SK-N-SH treated with all-trans-retinoic acid at 6 μM for 48 hours (cell line): ENCODE results near the gene CGB3.

Experiments
- ATAC-seq: fragments of 200-7000 bp; cut with Tn5 transposase; 3 replicates; pipeline ENCODE4 v1.9.1; 2020; ENCODE audit warnings: mild to moderate bottlenecking, moderate library complexity
- ARNTL ChIP-seq: fragments of 450-650 bp; formaldehyde crosslinking; IDR thresholded peaks from 2 replicates; pipeline ENCODE4 v1.5.0; 2020; ENCODE audit warnings: low read depth, mild to moderate bottlenecking, moderate library complexity, borderline replicate concordance
- BACH2 ChIP-seq: fragments of 250-450 bp; sonication (Bioruptor Pico); IDR thresholded peaks from 2 replicates; pipeline ENCODE4 v1.9.0; 2021; ENCODE audit warnings: mild to moderate bottlenecking, borderline replicate concordance
- ESRRG ChIP-seq: fragments of 250-450 bp; sonication (Bioruptor Pico); IDR thresholded peaks from 2 replicates; pipeline ENCODE4 v1.6.1; 2021; ENCODE audit warnings: mild to moderate bottlenecking
- ISL1 ChIP-seq: fragments of 250-450 bp; sonication (Bioruptor Pico); IDR thresholded peaks from 2 replicates; pipeline ENCODE4 v2.1.2; 2022; ENCODE audit warnings: mild to moderate bottlenecking, moderate library complexity
- OSR1 ChIP-seq: fragments of 250-450 bp; sonication (Bioruptor Pico); IDR thresholded peaks from 2 replicates; pipeline ENCODE4 v1.8.0; 2022; ENCODE audit warnings: moderate library complexity, mild to moderate bottlenecking, inconsistent platforms
- RARB ChIP-seq: fragments of 250-450 bp; sonication (Bioruptor Pico); IDR thresholded peaks from 2 replicates; pipeline ENCODE4 v1.8.0; 2021; ENCODE audit warnings: mild to moderate bottlenecking, moderate library complexity
- SNAI2 ChIP-seq: fragments of 250-450 bp; sonication (Bioruptor Pico); IDR thresholded peaks from 2 replicates; pipeline ENCODE4 v1.5.0; 2020; ENCODE audit warnings: mild to moderate bottlenecking, moderate library complexity
- TCF4 ChIP-seq: fragments of 250-450 bp; sonication (Bioruptor Pico); IDR thresholded peaks from 2 replicates; pipeline ENCODE4 v1.8.0; 2021; ENCODE audit warnings: mild to moderate bottlenecking, moderate library complexity, borderline replicate concordance
- TOX ChIP-seq: fragments of 250-450 bp; sonication (Bioruptor Pico); IDR thresholded peaks from 2 replicates; pipeline ENCODE4 v1.8.0; 2021; ENCODE audit warnings: mild to moderate bottlenecking, moderate library complexity, borderline replicate concordance
- ZC3H10 ChIP-seq: fragments of 250-450 bp; sonication (Bioruptor Pico); IDR thresholded peaks from 2 replicates; pipeline ENCODE4 v1.5.1; 2021; ENCODE audit warnings: mild to moderate bottlenecking, moderate library complexity
- ZFP3 ChIP-seq: fragments of 250-450 bp; sonication (Bioruptor Pico); IDR thresholded peaks from 2 replicates; pipeline ENCODE4 v1.5.0; 2020; ENCODE audit warnings: mild to moderate bottlenecking, moderate library complexity
- ZFP30 ChIP-seq: fragments of 450-650 bp; formaldehyde crosslinking; IDR thresholded peaks from 2 replicates; pipeline ENCODE4 v1.5.0; 2022; ENCODE audit warnings: mild to moderate bottlenecking, moderate library complexity
- ZNF565 ChIP-seq: fragments of 450-650 bp; formaldehyde crosslinking; conservative IDR thresholded peaks from 2 replicates; pipeline ENCODE4 v1.5.0; 2020; ENCODE audit warnings: low read depth, mild to moderate bottlenecking, moderate library complexity
- ZNF70 ChIP-seq: fragments of 450-650 bp; formaldehyde crosslinking; IDR thresholded peaks from 2 replicates; pipeline ENCODE4 v1.5.0; 2020; ENCODE audit warnings: mild to moderate bottlenecking, moderate library complexity
- ZNF8 ChIP-seq: fragments of 450-650 bp; formaldehyde crosslinking; IDR thresholded peaks from 2 replicates; pipeline ENCODE4 v1.5.0; 2020; ENCODE audit warnings: mild to moderate bottlenecking, moderate library complexity
- TF ChIP-seq, protein P1 (sequence below): fragments of 250-450 bp; sonication (Bioruptor Pico); IDR thresholded peaks from 2 replicates; pipeline ENCODE4 v1.8.0; 2020; ENCODE audit warnings: mild to moderate bottlenecking, moderate library complexity, borderline replicate concordance
- TF ChIP-seq, protein P2 (sequence below): fragments of 250-450 bp; sonication (Bioruptor Pico); IDR thresholded peaks from 2 replicates; pipeline ENCODE4 v1.5.1; 2020; ENCODE audit warnings: low read depth, mild to moderate bottlenecking, moderate library complexity
- TF ChIP-seq, protein P3 (sequence below): fragments of 250-450 bp; sonication (Bioruptor Pico); IDR thresholded peaks from 2 replicates; pipeline ENCODE4 v1.5.1; 2021; ENCODE audit warnings: mild to moderate bottlenecking, moderate library complexity
- TF ChIP-seq, protein P4 (sequence below): fragments of 250-450 bp; sonication (Bioruptor Pico); IDR thresholded peaks from 2 replicates; pipeline ENCODE4 v1.8.0; 2021; ENCODE audit warnings: low read depth, mild to moderate bottlenecking, moderate library complexity, borderline replicate concordance
- TF ChIP-seq, protein P5 (sequence below): fragments of 250-450 bp; sonication (Bioruptor Pico); IDR thresholded peaks from 2 replicates; pipeline ENCODE4 v1.5.0; 2020; ENCODE audit warnings: mild to moderate bottlenecking, moderate library complexity

The CGB3 gene

DNA sequence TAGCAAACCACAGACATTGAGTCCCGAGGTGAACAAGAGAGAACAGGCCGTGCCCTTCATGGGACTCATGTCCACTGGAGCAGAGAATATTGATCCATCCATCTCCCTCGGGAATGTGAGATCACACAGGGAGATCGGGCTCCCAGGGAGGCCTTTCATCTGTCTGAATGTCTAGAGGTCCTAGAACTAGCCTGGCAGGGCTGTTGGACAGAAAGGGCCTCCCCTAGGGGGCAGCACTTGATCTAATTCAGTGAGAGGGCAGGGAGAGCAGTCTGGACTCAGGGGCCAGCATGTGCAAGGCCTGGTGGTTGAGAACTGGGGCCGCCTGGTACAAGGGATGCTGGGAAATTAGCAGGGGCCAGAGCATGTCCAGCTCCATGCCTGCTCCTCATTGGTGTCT is 26.2 kb downstream of the CGB3 start (continued):
- TF ChIP-seq, protein P1, sequence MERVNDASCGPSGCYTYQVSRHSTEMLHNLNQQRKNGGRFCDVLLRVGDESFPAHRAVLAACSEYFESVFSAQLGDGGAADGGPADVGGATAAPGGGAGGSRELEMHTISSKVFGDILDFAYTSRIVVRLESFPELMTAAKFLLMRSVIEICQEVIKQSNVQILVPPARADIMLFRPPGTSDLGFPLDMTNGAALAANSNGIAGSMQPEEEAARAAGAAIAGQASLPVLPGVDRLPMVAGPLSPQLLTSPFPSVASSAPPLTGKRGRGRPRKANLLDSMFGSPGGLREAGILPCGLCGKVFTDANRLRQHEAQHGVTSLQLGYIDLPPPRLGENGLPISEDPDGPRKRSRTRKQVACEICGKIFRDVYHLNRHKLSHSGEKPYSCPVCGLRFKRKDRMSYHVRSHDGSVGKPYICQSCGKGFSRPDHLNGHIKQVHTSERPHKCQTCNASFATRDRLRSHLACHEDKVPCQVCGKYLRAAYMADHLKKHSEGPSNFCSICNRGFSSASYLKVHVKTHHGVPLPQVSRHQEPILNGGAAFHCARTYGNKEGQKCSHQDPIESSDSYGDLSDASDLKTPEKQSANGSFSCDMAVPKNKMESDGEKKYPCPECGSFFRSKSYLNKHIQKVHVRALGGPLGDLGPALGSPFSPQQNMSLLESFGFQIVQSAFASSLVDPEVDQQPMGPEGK (CRISPR knock-in tag) = no peak
- no peak for TF ChIP-seq ZFP3 (CRISPR knock-in tag)

DNA sequence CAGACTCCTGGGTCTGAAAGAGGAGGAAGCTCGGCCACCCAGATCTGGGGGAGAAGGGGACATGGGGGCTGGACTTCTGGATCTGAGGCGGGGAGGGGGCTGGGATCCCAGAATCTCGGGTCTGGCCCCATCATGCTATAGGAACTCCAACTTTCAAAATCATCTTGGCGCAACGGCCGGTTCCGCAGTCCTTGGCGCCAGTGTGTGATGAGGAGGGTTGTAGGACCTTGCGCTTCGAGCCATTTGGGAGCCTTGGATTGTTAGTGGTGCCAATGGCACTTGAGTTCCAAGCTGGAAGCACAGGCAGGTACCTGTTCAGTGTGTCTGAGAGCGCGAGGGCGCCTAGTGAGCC is 30.1 kb downstream of the CGB3 start:
- ATAC-seq = no peak
- TF ChIP-seq, protein P2, sequence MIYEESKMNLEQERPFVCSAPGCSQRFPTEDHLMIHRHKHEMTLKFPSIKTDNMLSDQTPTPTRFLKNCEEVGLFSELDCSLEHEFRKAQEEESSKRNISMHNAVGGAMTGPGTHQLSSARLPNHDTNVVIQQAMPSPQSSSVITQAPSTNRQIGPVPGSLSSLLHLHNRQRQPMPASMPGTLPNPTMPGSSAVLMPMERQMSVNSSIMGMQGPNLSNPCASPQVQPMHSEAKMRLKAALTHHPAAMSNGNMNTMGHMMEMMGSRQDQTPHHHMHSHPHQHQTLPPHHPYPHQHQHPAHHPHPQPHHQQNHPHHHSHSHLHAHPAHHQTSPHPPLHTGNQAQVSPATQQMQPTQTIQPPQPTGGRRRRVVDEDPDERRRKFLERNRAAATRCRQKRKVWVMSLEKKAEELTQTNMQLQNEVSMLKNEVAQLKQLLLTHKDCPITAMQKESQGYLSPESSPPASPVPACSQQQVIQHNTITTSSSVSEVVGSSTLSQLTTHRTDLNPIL (CRISPR knock-in tag) = no peak
- TF ChIP-seq OSR1 (CRISPR knock-in tag) = no peak
- TF ChIP-seq ZC3H10 (CRISPR knock-in tag) = no peak
- TF ChIP-seq ZFP3 (CRISPR knock-in tag) = no peak
- TF ChIP-seq, protein P1 (CRISPR knock-in tag) = no peak
- no peak for TF ChIP-seq ISL1 (CRISPR knock-in tag)
- TF ChIP-seq ZNF70 = no peak
- TF ChIP-seq, protein P3, sequence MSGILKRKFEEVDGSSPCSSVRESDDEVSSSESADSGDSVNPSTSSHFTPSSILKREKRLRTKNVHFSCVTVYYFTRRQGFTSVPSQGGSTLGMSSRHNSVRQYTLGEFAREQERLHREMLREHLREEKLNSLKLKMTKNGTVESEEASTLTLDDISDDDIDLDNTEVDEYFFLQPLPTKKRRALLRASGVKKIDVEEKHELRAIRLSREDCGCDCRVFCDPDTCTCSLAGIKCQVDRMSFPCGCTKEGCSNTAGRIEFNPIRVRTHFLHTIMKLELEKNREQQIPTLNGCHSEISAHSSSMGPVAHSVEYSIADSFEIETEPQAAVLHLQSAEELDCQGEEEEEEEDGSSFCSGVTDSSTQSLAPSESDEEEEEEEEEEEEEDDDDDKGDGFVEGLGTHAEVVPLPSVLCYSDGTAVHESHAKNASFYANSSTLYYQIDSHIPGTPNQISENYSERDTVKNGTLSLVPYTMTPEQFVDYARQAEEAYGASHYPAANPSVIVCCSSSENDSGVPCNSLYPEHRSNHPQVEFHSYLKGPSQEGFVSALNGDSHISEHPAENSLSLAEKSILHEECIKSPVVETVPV (CRISPR knock-in tag) = no peak
- TF ChIP-seq SNAI2 (CRISPR knock-in tag) = no peak
- TF ChIP-seq, protein P4, sequence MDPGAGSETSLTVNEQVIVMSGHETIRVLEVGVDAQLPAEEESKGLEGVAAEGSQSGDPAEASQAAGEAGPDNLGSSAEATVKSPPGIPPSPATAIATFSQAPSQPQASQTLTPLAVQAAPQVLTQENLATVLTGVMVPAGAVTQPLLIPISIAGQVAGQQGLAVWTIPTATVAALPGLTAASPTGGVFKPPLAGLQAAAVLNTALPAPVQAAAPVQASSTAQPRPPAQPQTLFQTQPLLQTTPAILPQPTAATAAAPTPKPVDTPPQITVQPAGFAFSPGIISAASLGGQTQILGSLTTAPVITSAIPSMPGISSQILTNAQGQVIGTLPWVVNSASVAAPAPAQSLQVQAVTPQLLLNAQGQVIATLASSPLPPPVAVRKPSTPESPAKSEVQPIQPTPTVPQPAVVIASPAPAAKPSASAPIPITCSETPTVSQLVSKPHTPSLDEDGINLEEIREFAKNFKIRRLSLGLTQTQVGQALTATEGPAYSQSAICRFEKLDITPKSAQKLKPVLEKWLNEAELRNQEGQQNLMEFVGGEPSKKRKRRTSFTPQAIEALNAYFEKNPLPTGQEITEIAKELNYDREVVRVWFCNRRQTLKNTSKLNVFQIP (CRISPR knock-in tag) = no peak
- no peak for TF ChIP-seq ZFP30 (CRISPR knock-in tag)
- no peak for TF ChIP-seq ZNF565 (CRISPR knock-in tag)
- no peak for TF ChIP-seq TCF4 (CRISPR knock-in tag)
- no peak for TF ChIP-seq RARB (CRISPR knock-in tag)
- TF ChIP-seq ZNF8 (CRISPR knock-in tag) = no peak
- TF ChIP-seq, protein P5, sequence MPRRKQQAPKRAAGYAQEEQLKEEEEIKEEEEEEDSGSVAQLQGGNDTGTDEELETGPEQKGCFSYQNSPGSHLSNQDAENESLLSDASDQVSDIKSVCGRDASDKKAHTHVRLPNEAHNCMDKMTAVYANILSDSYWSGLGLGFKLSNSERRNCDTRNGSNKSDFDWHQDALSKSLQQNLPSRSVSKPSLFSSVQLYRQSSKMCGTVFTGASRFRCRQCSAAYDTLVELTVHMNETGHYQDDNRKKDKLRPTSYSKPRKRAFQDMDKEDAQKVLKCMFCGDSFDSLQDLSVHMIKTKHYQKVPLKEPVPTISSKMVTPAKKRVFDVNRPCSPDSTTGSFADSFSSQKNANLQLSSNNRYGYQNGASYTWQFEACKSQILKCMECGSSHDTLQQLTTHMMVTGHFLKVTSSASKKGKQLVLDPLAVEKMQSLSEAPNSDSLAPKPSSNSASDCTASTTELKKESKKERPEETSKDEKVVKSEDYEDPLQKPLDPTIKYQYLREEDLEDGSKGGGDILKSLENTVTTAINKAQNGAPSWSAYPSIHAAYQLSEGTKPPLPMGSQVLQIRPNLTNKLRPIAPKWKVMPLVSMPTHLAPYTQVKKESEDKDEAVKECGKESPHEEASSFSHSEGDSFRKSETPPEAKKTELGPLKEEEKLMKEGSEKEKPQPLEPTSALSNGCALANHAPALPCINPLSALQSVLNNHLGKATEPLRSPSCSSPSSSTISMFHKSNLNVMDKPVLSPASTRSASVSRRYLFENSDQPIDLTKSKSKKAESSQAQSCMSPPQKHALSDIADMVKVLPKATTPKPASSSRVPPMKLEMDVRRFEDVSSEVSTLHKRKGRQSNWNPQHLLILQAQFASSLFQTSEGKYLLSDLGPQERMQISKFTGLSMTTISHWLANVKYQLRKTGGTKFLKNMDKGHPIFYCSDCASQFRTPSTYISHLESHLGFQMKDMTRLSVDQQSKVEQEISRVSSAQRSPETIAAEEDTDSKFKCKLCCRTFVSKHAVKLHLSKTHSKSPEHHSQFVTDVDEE (CRISPR knock-in tag) = no peak
- TF ChIP-seq ARNTL (CRISPR knock-in tag) = no peak
- no peak for TF ChIP-seq ESRRG (CRISPR knock-in tag)
- no peak for TF ChIP-seq BACH2 (CRISPR knock-in tag)
- TF ChIP-seq TOX = no peak
- TF ChIP-seq, all 23 proteins: peak for 0
